ENCODE results near the gene SMIM3.
"Not testable (repeated sequence)": the region's sequence is repeated elsewhere in the genome, so short reads cannot be mapped to it uniquely, and the experiment has no call there.

Gene SMIM3, protein sequence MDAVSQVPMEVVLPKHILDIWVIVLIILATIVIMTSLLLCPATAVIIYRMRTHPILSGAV

DNA sequence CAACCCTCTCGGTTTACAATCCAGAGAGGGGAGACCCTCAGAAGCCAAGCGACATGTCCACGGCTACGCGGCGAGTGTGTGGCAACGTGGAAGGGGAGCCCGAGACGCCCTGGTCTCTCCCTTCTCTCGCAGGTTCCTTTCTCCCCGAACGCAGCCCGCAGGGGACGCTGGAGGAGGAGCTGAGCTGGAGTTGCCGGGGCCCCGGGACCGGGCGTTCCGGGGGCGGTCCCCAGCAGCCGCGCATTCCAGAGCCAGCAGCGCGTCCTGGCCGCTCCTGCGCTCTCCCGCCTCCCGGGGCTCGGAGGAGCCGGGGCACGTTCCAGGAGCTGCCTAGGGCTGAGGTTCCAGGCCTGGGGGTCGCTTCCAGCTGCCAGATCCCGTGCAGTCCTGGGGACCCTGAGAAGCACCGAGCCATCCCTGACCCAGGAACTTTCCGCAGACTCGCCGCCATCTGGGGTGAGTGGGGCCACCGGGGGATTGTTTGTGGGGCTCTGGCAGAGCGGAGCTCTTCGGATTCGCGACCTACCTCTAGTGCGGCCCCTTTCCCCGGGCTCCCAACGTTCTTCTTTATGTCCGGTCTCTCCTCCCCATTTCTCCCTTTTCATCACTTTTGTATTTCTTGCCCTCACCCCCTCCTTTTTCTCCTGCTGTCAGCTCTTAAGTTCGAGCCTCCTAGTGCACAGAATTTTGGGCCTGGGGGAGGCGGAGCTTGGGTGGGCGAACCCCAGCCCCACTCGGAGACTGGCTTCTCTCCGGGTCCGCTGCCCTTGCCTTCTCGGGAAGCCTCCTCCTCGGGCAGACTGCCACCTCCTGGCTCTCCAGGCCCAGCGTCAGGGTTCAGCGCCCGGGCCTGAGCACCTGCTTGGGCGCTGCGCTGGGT is at the start of gene SMIM3:
TSS of gene SMIM3 (plus strand) at position 241 of the 880 bp plus-strand sequence. CDS start 16,684 bp downstream, outside the sequence.
- ATAC-seq = peak; percentile 52 to 59

DNA sequence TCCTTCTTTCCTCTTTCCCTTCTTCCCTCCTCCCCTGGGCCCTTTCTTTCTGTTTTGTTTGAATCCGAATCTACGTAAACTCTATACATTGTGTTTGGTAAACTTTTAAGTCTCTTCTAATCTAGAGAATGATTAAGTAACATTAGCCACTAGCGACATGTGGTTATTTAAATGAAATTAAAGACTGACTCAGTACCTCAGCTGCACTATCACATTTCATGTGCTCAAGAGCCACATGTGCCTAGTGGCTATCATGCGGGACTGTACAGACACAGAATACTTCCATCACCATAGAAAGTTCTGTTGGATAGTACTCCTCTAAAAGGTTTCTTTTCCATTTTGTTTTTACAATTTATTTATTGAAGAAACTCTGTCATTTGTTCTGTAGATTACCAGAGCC is 48.7 kb upstream of the SMIM3 start:
- ATAC-seq = no peak

DNA sequence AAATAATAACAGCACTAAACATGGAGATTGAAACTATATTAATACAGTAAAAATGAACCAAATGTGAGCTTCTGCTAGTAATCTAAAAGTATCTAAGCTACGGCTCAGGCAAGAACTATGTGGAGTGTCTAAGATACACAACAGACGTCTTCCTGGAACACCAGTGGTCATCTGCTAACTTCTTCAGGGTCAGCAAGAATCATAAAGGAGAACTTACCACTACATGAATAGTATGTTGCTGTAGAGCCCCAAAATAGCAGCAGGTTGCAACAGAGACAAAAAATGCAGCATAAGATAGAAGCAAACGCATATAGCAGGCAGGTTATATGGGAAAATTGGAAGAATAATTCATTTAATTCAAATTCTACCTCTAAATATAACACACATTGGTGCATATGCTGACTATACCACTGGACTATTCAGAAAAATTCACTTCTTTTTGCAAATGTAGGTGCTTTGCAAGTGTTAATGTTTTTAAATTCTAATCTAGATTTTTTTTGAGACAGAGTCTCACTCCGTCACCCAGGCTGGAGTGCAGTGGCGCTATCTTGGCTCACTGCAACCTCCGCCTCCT is 46.8 kb upstream of the SMIM3 start:
- ATAC-seq = no peak

DNA sequence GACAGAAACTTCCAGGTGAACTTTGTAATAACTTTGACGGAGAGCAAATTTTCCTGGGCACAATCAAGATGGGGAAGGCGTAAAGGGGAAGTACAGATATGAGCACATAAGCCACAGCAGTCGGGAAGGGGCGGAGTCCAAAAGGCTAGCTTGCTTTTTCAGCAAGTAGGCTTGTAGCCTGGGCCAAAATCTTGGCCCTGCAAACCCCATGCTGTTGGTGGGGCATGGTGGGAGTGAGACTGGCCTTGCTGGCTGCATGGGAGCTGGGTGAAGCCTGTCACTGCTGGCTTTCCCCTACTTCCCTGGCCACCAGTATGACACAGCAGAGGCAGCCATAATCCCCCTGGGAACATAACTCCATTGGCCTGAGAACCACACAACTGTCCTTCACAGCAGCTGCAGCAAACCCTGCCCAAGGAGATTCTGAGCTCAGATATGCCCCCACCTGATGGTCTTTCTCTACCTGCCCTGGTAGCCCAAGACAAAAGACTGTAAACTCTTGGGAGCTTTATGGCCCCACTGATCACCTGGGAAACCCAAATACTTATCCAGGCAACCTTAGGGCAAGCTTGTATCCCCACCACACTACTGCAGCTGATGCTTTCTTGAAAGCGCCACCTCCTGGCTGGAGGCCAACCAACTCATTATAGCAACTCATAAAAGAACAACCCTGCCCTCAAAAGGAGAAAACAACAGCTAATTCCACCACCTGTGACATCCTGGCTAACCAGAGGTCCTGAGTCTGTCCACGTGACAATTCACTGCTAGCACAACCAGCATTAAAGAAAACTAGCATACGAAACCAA is 43.8 kb upstream of the SMIM3 start:
- no peak for ATAC-seq

DNA sequence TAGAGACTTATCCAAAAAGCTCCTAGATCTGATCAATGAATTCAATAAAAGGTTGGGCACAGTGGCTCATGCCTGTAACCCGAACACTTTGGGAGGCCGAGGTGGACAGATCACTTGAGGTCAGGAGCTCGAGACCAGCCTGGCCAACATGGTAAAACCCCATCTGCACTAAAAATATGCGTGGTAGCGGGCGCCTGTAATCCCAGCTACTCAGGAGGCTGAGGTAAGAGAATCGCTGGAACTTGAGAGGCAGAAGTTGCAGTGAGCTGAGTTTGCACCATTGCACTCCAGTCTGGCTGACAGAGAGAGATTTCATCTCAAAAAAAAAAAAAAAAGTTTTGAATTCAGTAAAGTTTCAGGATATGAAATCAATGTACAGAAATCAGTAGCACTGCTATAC is 39.7 kb upstream of the SMIM3 start:
- ATAC-seq = no peak

DNA sequence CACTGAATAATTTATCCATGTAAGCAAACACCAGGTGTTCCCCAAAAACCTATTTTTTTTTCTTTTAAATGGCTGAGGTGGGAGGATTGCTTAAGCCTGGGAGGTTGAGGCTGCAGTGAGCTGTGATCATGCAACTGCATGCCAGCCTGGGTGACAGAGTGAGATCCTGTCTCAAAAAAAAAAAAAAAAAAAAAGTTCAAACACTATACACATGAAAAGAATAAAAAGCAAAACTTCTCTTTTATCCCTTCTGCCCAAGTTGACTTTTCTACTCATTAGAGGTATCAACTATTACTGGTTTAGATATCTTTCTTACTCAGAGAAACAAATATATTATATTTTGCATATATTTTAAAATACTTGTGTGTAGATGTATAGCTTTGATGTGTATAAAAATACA is 37.6 kb upstream of the SMIM3 start:
- ATAC-seq = no peak

DNA sequence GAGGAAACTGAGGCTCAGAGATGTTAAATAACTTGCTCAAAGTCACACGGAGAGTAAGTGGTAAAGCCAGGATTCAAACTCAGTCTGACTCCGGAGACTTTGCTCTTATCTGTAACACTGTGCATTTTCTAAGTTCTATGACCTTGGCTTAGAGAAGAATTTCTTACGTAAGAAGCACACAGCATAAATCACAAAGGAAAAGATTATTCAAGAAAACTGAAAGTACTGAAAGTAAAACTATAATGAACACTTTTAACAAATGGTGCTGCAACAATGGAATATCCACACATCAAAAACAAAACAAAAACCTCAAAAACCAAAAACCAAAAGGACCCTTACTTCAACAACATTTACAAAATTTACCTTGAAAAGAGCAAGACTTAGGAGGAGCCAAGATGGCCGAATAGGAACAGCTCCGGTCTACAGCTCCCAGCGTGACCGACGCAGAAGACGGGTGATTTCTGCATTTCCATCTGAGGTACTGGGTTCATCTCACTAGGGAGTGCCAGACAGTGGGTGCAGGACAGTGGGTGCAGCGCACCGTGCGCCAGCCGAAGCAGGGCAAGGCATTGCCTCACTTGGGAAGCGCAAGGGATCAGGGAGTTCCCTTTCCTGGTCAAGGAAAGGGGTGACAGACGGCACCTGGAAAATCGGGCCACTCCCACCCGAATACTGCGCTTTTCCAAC is 36.0 kb upstream of the SMIM3 start:
- ATAC-seq = peak; percentile 56 to 72

DNA sequence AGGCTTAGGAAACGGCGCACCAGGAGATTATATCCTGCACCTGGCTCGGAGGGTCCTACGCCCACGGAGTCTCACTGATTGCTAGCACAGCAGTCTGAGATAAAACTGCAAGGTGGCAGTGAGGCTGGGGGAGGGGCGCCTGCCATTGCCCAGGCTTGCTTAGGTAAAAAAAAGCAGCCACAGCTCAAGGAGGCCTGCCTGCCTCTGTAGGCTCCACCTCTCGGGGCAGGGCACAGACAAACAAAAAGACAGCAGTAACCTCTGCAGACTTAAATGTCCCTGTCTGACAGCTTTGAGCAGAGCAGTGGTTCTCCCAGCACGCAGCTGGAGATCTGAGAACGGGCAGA is 35.4 kb upstream of the SMIM3 start:
- not testable (repeated sequence) for ATAC-seq

DNA sequence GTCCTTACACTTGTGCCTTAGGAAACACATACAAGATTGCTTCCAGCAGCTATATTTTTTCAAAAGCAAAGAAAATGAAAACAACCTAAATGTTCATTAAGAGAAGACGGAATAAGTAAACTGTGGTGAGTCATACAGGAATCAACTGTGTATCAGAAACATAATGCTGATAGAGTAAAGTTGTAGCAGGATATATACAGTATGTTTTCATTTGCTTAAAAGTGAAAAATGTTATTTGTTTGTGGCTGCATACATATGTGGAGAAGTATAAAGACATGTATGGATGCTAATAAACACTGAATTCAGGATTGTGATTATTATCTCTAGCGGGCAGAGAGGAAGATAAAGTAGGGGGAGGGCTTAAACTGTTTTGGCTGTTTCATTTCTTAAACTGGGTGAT is 28.1 kb upstream of the SMIM3 start:
- no peak for ATAC-seq

DNA sequence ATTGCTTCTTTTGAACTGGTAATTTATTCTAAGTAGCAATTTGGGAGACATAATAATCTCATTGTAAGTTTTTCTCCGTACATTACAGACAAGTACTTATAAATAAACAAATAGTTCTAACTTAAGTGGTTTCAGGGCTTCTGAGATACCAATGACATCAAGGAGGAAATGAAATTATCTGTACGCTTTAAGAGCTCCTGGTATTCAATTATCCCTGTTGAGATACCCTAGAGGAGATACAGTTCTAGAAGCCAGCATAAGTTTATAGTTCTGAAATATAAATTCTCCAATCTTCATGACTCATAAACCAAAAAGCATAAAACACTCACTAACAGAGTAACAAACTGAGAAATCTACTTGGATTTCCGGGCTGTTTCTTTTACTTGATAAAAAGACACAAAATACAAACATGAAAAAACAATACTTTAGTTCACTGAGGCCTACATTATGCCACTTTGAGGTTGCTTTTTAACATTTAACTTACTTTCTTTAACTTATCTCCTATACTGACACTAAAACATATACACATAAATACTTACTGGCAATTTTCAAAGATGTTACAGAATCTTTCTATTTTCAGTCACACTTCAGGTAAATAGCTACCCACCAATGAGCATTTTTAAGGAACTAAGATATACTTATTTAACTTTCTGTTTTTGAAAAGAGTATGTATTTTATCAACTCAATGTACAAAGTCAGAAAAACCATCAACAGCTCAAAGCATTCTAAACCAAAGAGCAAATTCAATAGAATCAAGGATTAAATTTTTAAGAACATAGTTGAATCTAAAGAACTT is 27.3 kb upstream of the SMIM3 start:
- ATAC-seq = no peak

DNA sequence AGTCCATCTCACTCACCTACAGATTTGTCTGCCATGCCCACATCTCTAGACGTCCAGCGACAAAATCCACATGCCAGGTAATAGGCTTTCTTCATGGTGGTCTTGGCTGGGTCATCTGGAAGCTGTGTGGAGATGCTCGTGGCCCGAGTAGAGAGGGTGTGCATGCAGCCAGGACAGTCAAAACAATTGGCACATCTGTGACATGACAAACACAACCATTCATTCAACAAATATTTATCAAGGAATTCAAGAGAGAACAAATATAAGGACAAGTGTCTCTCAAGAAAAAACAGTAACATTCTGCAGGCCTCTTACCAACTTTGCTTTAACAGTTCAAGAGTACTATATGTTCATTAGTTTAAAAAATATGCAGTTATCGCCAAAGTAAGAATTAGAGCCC is 25.1 kb upstream of the SMIM3 start:
- no peak for ATAC-seq

DNA sequence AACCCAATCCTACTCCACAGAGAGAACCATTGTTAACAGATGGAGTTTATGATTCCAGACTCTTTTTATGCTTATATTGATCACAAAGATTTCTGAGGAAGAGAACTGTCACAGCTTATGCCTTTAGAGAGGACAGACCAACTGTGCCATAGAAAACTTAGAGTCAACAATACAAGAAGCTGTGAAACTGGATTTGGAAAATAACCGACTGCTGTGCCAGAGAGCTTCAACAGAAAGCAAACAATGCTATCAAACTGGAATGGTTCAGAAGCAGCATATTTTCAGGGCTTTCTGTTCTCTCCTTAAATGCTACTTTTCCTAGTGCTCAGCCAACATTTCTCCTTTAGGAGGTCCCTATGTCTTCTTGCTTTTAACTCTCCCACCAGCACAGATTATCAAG is 24.7 kb upstream of the SMIM3 start:
- no peak for ATAC-seq

DNA sequence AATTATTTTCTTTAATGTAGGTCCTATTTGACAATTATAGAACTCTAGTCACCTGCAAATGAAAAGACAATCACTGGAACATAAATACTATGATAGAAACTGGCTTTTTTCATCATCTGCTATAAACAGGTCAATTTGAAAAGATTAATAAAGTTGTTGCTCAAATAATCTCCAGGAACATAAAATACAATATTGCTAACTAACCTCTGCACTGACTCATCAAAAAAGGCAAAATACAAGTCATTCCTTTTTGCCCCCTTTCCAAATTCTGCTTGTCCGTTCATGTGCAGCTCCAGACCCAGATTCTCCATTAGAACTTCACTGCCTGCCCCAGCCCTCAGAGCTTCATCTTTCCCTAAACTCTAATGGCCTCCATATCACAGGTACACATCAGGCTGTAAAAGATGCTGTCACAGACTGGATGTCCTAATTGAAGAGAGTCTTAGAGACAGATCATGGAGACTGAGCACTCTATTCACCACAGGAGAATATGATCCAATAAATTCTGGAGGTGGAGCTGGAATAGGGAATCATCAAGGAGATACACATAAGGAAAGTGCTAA is 21.4 kb upstream of the SMIM3 start:
- ATAC-seq = no peak

DNA sequence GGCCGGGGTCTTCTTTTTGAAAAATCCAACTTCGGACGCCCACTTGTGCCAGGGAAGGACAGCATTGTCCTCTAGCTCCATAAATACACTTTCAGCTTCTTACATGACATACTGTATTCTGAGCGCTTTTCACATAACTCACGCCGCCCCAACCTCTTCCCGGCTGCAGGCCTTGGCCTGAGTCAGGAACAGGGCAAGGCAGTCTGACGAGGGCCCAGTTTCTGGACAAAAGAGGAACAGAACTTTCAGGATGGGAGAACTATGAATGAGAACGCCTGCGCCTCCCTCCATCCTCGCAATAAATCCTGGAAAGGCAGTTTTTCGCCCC is 20.4 kb upstream of the SMIM3 start:
- ATAC-seq = peak; percentile 2 to 6

DNA sequence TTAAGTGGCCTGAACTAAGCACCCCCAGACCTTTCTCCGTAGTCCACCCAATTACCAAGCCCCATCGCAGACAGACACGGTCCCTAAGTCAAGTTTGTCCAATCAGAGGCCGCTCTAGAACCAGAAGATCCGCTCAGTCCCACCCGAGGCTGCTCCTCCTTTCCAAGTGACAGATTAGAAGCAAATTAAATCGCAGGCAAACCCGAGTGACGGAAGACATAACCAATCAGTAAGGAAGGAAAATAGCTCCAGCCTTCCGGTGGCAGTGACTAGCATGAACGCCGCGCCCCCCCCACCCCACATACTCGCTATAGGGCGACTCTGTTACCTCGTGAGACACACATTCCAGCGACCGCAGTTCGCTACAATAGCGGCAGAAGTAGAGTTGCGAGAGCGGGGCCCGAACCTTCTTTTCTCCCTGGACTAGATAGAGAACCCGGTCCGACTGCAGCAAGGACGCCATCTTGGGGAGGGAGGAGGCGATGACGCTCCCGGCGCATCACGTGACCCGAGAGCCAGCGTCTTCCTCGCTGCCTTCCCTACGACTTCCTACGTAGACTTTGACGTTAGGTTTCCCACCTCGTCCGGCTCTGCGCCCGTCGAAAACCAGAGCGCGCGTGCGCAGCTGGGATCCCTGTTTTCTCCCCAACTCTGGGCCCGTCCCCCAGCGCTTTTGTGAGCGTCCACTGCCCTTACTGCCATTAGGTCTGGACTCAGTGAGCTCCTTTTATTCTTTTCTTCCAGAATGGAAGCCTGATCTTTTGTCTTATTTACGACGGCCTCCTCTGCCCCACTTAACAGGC is 19.8 kb upstream of the SMIM3 start, which contains the start of gene DCTN4:
TSS of gene DCTN4 (minus strand) at position 487 of the 803 bp plus-strand sequence. CDS start at position 463, 24 bp downstream.
- peak; percentile 96 to 97 for ATAC-seq

DNA sequence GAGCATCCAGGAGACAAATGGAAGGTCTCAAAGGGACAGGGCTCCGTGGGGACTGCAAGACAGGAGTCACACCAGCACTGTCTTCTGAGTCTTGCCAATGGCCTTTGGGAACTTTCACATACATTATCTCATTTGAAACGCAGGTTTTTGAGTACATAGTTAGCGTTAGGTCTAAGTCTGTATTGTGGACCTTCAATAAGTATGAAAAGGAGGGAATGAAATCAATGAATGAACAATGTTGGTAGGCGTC is 19.3 kb upstream of the SMIM3 start:
- ATAC-seq = no peak

DNA sequence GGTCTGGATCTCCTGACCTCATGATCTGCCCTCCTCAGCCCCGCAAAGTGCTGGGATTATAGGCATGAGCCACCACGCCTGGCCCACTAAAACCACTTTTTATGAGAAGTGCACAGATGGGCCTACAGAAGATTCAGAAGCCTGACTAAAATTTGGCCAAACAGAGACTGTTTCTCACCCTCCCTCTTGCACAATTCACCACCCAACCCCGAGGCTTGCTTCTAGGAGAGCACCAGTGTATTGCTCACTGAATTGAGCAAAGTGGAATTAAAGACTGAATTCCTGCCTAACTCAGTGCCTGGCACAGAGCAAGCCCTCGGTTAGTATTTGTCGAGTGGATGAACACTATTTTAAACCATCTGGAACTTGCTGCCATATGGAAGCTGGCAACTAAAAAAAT is 16.3 kb upstream of the SMIM3 start:
- no peak for ATAC-seq

DNA sequence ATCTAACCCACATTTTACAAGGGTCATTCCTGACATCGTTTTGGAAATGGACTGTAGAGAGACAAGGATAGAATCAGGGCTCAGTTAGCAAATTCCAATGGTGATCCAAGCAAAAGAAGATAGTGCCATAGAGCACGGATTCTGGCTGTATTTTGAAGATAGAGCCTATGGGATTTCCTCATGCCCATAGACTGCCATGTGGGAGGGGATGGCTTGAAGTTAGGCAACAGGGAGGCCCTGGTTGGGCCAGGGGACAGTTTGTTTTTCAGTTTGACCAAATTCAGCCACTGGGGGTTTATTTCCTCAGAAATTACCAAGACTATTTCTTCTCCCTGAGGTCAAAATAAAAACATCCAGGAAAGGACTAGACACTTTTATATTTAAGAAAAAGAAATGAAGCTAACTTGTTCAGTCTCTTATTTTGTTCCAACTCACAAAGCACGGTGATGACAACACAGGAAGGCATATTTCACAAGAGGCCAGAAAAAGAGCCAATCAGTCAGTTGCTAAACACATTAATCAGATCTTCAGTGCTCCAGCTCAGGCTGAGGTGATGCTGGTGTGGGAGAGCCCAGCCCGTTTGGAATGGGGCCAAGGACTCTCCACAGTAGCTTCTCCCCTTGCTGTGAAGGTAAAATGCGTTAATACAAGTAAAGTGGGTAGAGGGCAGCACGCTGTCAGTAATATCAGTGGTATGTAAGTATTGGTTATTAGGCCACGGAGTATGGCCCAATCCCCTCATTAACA is 15.4 kb upstream of the SMIM3 start:
- no peak for ATAC-seq

DNA sequence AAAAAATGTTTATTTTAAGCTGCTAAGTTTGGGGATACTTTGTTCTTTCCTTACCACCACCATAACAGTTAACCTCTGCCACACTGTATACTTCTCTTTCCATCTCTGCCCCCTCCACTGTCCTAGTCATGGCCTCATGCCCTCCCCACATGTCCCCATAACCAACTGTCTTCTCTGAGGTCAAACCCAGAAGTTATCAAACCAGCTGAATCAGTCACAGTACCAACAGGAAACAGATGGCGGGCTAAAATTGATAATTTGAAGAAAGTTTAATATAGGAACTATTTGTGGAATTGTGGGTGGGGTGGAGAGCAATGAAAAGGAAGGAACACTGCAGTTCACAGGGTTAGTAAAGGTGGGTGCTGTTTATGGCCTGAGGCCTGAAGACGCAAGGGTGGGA is 14.0 kb upstream of the SMIM3 start:
- ATAC-seq = no peak

DNA sequence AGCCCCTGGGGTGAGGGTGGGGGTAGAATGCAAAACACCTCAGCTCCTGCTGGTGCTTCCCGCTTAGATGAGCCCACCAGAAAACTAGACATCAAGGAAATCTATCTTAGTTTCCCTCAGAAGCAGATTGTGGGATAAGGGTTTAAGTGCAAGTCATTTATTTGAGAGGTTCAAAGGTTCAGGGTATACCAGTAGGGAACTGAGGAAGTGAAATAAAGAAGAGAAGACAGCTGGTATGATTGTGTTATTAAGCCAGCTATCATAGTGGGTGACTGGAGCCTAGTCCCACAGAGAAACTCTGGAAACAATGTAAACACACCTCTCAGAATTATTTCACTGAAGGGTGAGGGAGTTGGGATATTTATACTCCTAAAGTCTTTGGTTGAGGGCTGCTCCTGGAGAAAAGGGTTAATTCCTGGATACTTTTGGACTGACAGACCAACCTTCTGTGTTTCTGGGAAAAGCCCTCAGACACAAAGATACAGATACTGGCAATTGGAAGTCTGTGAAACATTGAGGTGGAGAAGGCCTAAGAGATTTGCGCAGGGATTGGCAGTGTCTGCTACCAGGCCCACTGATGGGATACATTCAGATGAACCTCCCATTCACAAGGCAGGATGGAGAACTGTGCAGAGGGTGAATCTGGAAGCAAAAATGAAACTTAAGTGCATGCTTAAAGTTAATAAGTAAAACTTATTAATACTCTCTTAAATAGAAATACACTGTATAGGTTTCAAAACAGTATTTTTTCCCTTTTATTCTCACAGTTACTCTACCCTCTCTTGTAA is 13.4 kb upstream of the SMIM3 start:
- no peak for ATAC-seq

Data from activated CD4-positive, CD25-positive, alpha-beta regulatory T cell treated with anti-CD3 and anti-CD28 coated beads, Interleukin-2, amount 50 U/mL, for 24 hours (primary cell).